ENCODE results near the gene RNH1.
A peak's percentile ranks its signal among the peaks of the same experiment; 100 is the strongest.

Gene RNH1

DNA sequence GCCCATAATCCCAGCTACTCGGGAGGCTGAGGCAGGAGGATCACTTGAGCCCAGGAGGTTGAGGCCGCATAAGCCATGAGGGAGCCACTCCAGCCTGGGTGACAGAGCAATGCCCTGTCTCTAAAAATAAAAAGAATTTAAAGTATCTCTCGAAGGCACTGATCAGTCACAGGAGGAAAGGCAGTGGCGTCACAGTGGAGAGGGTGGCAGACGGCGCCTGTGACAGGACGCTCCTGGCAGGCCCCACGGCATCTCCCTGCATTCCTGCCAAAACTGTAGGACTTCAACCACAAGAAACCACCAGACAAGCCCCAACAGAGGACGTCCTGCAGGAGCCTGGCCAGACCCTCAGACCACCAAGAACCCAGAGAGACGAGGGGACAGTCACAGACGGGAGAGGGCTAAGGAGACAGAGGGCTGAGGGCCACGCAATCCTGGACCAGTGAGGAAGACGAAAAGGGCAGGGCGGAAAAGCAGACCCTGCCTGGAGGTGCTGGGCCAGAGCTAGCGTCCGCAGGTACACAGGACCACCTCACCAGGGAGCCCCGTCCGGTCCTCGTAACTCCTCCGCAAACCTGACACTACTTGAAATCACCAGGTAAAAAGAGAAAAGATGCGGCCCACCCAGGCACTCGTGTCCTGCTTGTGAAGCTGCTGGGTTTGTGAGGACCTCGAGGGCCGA is 5.9 kb downstream of the RNH1 start:
- Histone ChIP-seq H3K4me2 (ENCODE audit: low read length) (no peak overlapping the region), H3K27me3 (ENCODE audit: control insufficient read depth, insufficient read depth, low read length) (no peaks in the 10 kb centered on the region), H3K9me3 (replicated peaks; ENCODE audit: low read length) (no peaks in the 10 kb centered on the region), H3K36me3 (ENCODE audit: insufficient read depth, low read length) (peaks cover 60% of the 10 kb centered on the region), H3K9ac (ENCODE audit: low read depth, low read length) (no peak overlapping the region), H3K4me1 (ENCODE audit: control insufficient read depth, insufficient read depth, low read length) (peaks cover 35% of the 10 kb centered on the region), H3K4me3 (ENCODE audit: low read length) (no peak overlapping the region)

DNA sequence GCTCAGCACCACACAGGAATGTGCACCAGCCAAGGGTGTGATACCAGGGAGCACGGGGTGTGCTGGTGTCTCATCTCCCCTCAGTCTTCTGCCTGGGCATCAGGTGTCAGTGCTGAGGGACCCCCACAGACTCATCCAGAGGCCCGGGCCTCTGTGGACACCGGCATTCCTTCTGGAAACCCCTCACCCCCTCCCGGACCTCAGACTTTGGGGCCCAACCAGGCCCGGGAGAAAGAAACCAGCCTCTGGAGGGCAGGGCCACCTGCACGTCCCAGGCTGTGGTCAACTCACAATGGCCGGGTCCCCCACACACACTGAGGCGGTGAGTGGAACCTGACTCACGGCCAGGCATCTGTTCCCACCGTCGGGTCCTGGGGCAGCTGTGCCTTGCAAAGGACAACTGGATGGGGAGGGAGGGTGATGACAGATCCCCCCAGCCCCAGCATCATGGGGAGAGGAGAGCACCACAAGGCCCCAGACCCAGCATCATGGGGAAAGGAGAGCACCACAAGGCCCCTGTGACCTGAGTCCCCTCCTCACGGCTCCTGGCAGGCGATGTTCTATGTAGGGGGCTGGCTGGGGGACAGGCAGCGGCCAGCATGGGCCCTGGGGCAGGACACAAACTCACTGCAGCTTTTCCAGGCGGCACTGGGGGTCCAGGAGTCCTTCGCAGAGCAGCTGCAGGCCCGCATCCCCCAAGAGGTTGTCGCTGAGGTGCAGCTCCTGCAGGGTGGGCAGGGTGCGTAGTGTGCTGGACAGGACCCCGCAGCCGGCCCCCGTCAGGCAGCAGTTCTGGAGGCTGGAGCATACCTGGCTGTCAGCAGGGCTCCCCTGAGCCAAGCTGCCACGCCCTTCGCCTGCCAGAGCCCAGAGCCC is 7.6 kb downstream of the RNH1 start:
- H3K4me3 ChIP-seq (ENCODE audit: low read length) = no peak overlapping the region
- H3K4me1 ChIP-seq (ENCODE audit: control insufficient read depth, insufficient read depth, low read length) = peaks cover 37% of the 10 kb centered on the region
- no peaks in the 10 kb centered on the region for H3K9me3 ChIP-seq (replicated peaks; ENCODE audit: low read length)
- no peak overlapping the region for H3K4me2 ChIP-seq (ENCODE audit: low read length)
- H3K27me3 ChIP-seq (ENCODE audit: control insufficient read depth, insufficient read depth, low read length) = no peaks in the 10 kb centered on the region
- peaks cover 75% of the 10 kb centered on the region for H3K36me3 ChIP-seq (ENCODE audit: insufficient read depth, low read length)
- no peak overlapping the region for H3K9ac ChIP-seq (ENCODE audit: low read depth, low read length)

DNA sequence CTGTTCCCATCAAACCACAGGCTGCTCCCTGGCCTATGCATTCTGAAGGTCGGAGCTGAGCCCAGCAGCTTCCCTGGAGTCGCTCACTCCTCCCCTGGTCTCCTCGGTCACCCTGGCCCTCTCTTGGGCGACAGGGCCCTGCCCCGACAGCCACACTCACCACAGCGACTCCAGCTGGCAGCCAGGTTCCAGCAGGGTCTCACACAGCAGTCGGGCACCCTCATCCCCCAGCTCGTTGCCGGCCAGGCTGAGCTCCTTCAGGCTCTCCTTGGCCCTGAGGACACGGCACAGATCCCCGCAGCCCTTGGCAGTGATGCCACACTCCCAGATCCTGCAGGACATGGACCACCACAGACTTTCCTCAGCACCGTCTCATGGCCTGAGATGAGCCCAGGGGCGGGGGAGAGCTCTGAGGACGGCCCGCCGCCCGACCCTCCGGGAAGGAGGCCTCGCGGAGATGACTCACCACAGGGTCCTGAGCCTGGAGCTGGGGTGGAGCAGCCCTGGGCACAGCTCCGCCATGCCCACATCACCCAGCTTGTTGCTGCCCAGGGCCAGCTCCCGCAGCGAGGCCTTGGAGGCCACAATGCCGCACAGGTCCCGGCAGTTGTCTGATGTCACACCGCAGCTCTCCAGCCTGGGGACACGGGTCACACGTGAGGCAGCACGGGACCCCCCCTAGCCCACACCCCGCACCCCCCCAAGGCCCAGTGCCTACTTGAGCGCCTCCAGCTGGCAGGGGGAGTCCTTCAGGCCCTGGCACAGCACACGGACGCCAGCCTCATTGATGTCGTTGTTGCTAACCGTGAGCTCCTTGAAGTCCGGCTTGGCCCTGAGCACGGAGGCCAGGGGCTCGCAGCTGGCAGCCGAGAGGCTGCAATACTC is 8.5 kb downstream of the RNH1 start:
- no peak overlapping the region for H3K9ac ChIP-seq (ENCODE audit: low read depth, low read length)
- peaks cover 30% of the 10 kb centered on the region for H3K4me1 ChIP-seq (ENCODE audit: control insufficient read depth, insufficient read depth, low read length)
- no peaks in the 10 kb centered on the region for H3K27me3 ChIP-seq (ENCODE audit: control insufficient read depth, insufficient read depth, low read length)
- H3K4me2 ChIP-seq (ENCODE audit: low read length) = no peak overlapping the region
- no peaks in the 10 kb centered on the region for H3K9me3 ChIP-seq (replicated peaks; ENCODE audit: low read length)
- H3K36me3 ChIP-seq (ENCODE audit: insufficient read depth, low read length) = peaks cover 81% of the 10 kb centered on the region
- H3K4me3 ChIP-seq (ENCODE audit: low read length) = no peak overlapping the region

DNA sequence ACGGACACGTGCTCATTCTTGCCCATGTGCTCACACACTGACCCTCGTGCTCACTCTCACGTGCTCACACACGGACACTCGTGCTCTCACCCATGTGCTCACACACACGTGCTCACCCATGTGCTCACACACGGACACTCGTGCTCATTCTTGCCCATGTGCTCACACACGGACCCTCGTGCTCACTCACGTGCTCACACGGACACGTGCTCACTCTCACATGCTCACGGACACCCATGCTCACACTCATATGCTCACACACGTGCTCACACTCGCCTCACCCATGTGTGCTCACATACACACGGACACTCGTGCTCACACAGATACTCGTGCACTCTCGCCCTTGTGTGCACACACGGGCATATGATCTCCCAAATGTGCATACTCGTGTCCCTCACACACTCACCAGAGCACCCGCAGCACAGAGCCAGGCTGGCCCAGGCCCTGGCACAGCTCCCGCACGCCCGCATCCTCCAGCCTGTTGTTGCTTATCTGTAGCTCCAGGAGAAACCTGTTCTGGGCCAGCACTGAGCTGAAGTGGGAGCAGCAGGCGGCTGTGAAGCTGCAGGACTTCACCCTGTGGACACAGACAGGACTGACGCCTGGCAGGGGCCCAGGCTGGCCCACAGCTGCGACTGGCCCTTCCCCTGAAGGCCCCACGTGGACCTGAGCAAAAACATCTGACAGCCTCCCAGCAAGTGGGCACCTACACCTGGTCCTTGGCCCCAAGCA is 9.3 kb downstream of the RNH1 start:
- H3K27me3 ChIP-seq (ENCODE audit: control insufficient read depth, insufficient read depth, low read length) = no peaks in the 10 kb centered on the region
- no peaks in the 10 kb centered on the region for H3K9me3 ChIP-seq (replicated peaks; ENCODE audit: low read length)
- no peak overlapping the region for H3K4me3 ChIP-seq (ENCODE audit: low read length)
- H3K36me3 ChIP-seq (ENCODE audit: insufficient read depth, low read length) = peaks cover 87% of the 10 kb centered on the region
- peaks cover 23% of the 10 kb centered on the region for H3K4me1 ChIP-seq (ENCODE audit: control insufficient read depth, insufficient read depth, low read length)
- no peak overlapping the region for H3K9ac ChIP-seq (ENCODE audit: low read depth, low read length)
- H3K4me2 ChIP-seq (ENCODE audit: low read length) = no peak overlapping the region

DNA sequence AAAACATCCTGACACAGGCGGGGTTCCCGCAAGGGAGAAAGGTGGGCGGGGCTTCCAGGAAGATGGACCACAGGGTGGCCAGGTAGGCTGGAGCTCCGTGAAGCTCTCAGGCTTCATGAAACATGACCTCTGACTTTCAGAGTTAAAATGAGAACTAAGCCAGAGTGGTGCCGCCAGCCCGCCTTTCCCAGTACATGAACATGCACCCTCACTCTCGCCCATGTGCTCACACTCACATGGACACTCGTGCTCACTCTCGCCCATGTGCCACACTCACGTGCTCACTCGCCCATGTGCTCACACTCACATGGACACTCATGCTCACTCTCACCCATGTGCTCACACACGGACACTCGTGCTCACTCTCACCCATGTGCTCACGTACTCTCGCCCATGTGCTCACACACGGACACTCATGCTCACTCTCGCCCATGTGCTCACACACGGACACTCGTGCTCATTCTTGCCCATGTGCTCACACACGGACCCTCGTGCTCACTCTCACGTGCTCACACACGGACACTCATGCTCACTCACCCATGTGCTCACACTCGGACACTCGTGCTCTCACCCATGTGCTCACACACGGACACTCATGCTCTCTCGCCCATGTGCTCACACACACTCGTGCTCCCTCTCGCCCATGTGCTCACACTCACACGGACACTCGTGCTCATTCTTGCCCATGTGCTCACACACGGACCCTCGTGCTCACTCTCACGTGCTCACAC is 10.0 kb downstream of the RNH1 start:
- Histone ChIP-seq H3K4me1 (ENCODE audit: control insufficient read depth, insufficient read depth, low read length) (peaks cover 16% of the 10 kb centered on the region), H3K36me3 (ENCODE audit: insufficient read depth, low read length) (peaks cover 90% of the 10 kb centered on the region), H3K27me3 (ENCODE audit: control insufficient read depth, insufficient read depth, low read length) (no peaks in the 10 kb centered on the region), H3K4me2 (ENCODE audit: low read length) (no peak overlapping the region), H3K9ac (ENCODE audit: low read depth, low read length) (no peak overlapping the region), H3K9me3 (replicated peaks; ENCODE audit: low read length) (no peaks in the 10 kb centered on the region), H3K4me3 (ENCODE audit: low read length) (no peak overlapping the region)

DNA sequence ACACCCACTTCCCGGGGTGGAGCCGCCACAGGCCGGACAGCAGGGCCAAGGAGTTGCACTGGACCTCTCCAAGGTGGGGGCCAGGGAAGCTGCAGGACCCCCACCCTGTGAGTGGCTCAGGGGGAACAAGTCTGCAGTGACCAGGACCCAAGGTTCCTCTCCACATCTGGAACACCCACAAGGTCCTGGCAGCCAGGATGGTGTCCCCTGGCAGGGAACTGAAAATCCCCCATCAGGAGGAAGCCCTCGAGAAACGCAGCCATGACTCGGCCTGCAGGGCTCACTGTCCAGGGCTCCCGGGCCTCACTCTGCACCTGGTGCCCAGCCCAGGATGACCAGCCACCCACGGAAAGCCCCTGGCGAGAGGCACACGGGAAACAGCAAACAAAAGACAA is 11.5 kb downstream of the RNH1 start:
- Histone ChIP-seq H3K4me1 (ENCODE audit: control insufficient read depth, insufficient read depth, low read length) (peaks cover 15% of the 10 kb centered on the region), H3K4me3 (ENCODE audit: low read length) (no peak overlapping the region), H3K9ac (ENCODE audit: low read depth, low read length) (no peak overlapping the region), H3K4me2 (ENCODE audit: low read length) (no peak overlapping the region), H3K27me3 (ENCODE audit: control insufficient read depth, insufficient read depth, low read length) (no peaks in the 10 kb centered on the region), H3K9me3 (replicated peaks; ENCODE audit: low read length) (no peaks in the 10 kb centered on the region), H3K36me3 (ENCODE audit: insufficient read depth, low read length) (peaks cover 83% of the 10 kb centered on the region)

DNA sequence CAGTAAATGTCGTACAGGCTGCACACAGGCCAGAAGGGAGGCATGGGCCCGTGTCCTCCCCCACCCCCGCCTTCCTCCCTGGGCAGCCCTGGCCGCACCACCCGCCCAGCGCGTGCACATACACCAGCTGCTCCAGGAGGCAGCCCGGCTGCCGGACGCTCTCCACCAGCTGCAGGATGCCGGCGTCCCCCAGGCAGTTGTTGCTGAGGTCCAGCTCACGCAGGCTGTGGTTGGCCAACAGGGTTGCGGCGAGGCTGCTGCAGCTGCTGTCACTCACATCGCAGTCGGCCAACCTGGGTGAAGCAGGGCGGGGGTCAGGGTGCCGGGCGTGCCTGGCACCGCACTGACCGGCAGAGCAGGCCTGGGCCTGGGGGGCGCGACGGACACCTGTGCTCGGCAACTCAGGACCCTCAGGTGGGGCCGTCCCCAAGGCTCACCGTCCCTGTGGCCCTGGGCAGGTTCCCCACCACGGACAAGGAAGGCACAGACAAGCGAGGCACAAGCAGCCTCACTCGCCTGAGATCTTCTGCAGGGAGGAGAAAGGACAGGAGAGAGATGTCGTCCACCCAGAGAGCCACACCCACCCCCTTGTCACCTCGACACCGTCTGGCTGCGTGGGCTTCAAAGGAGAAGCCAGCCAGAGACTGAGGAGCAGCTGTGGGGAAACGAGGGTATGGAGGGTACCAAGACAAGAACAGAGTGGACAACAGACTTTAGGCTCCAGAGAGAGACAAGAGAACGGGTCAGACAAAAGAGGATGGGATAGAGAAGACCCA is 12.1 kb downstream of the RNH1 start:
- peaks cover 83% of the 10 kb centered on the region for H3K36me3 ChIP-seq (ENCODE audit: insufficient read depth, low read length)

DNA sequence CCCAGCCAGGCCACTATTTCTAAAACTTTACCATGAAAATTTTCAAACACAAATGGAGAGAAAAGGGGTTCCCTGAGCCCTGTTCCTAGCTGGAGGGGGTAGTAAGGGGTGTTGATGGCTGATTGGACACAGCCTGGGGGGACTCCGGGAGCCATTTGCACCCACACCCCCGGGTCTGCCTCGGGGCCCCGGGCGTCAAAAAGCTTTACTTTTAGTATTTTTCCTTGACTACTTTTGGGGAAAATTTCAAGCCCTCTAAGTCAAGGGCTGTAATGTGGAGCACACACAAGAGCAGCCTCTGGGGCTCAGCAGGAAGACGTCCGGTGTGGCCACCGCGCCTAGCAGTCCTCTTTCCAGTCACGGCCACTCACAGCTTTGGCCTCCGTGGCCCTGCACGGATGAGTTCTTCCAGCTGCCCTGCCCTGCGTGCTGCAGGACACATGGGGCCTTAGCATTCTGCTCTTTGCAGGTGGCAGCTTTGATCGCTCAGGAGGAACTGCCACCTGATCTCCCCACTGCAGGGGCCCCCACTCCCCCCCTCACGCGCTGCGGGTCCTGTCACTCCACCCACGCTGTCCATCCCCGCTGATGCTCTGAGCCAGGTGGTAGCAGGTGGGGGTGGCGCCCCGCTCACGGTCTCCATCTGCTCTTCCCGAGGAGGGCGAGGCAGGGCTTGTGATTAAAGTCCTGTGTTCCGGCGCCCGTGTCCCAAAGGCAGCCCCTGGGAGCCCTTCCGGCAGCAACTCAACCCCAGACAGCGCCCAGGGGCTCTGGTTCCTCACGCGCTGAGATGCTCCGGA is 14.4 kb downstream of the RNH1 start:
- Histone ChIP-seq H3K4me1 (ENCODE audit: control insufficient read depth, insufficient read depth, low read length) (peaks cover 15% of the 10 kb centered on the region), H3K27me3 (ENCODE audit: control insufficient read depth, insufficient read depth, low read length) (no peaks in the 10 kb centered on the region), H3K4me2 (ENCODE audit: low read length) (no peak overlapping the region), H3K4me3 (ENCODE audit: low read length) (no peak overlapping the region), H3K36me3 (ENCODE audit: insufficient read depth, low read length) (peaks cover 62% of the 10 kb centered on the region), H3K9me3 (replicated peaks; ENCODE audit: low read length) (no peaks in the 10 kb centered on the region), H3K9ac (ENCODE audit: low read depth, low read length) (no peak overlapping the region)

More for the DNA sequence above, 12.1 kb downstream of the RNH1 start:
- Histone ChIP-seq H3K4me1 (ENCODE audit: control insufficient read depth, insufficient read depth, low read length) (peaks cover 15% of the 10 kb centered on the region), H3K27me3 (ENCODE audit: control insufficient read depth, insufficient read depth, low read length) (no peaks in the 10 kb centered on the region), H3K9me3 (replicated peaks; ENCODE audit: low read length) (no peaks in the 10 kb centered on the region), H3K4me3 (ENCODE audit: low read length) (no peak overlapping the region), H3K4me2 (ENCODE audit: low read length) (peak overlapping the region; percentile 6), H3K9ac (ENCODE audit: low read depth, low read length) (no peak overlapping the region)

DNA sequence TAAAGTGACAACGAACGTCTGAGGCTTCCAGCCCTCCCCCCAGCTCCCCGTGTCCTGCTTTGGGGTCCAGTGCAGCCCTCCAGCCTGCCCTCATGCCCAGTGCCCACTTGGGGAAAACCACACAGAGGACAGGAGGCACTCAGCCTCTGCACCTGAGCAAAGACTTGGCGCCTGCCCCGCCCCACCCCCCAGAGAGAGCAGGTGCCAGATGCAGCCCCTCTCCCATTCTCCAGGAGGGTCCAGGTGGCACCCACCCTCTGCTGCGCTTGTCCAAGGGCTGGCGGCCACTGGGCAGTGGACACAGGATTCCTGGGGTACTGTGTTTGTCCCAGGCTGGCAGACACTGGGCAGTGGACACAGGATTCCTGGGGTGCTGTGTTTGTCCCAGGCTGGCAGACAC is 15.7 kb downstream of the RNH1 start:
- Histone ChIP-seq H3K9me3 (replicated peaks; ENCODE audit: low read length) (no peaks in the 10 kb centered on the region), H3K4me2 (ENCODE audit: low read length) (no peak overlapping the region), H3K27me3 (ENCODE audit: control insufficient read depth, insufficient read depth, low read length) (no peaks in the 10 kb centered on the region), H3K4me3 (ENCODE audit: low read length) (no peak overlapping the region), H3K9ac (ENCODE audit: low read depth, low read length) (no peak overlapping the region), H3K4me1 (ENCODE audit: control insufficient read depth, insufficient read depth, low read length) (peaks cover 15% of the 10 kb centered on the region), H3K36me3 (ENCODE audit: insufficient read depth, low read length) (peaks cover 49% of the 10 kb centered on the region)

Measured in skeletal muscle satellite cell (primary cell).